Mucosa of stomach (tissue), 1 donor: Measurements from ENCODE around the gene CXCL8.

Source experiments
- H3K27me3 ChIP-seq: one replicate; pipeline ENCODE4 v1.7.0; 2013; ENCODE audit warnings: mild to moderate bottlenecking, low read length; ENCODE audit not compliant: control insufficient read depth, insufficient read depth
- H3K36me3 ChIP-seq: one replicate; pipeline ENCODE4 v1.7.0; 2013; ENCODE audit warnings: low read length; ENCODE audit not compliant: control insufficient read depth, insufficient read depth
- H3K4me1 ChIP-seq: one replicate; pipeline ENCODE4 v1.7.0; 2013; ENCODE audit warnings: mild to moderate bottlenecking, low read length; ENCODE audit not compliant: control insufficient read depth, insufficient read depth
- H3K4me3 ChIP-seq: one replicate; pipeline ENCODE4 v1.7.0; 2013; ENCODE audit warnings: low read length
- H3K9ac ChIP-seq: one replicate; pipeline ENCODE4 v1.7.0; 2013; ENCODE audit warnings: mild to moderate bottlenecking, low read length, moderate library complexity
- H3K9me3 ChIP-seq: one replicate; pipeline ENCODE4 v1.7.0; 2013; ENCODE audit warnings: mild to moderate bottlenecking, low read length, moderate library complexity; ENCODE audit not compliant: control insufficient read depth
- donor health status: Pancreatic carcinoma.

CXCL8 gene

GRCh38 chr4:73723023-73723422 is 17.3 kb upstream of the CXCL8 start:
- no peaks in the 10 kb centered on the region for H3K27me3 ChIP-seq
- H3K36me3 ChIP-seq, result no peaks in the 10 kb centered on the region

DNA sequence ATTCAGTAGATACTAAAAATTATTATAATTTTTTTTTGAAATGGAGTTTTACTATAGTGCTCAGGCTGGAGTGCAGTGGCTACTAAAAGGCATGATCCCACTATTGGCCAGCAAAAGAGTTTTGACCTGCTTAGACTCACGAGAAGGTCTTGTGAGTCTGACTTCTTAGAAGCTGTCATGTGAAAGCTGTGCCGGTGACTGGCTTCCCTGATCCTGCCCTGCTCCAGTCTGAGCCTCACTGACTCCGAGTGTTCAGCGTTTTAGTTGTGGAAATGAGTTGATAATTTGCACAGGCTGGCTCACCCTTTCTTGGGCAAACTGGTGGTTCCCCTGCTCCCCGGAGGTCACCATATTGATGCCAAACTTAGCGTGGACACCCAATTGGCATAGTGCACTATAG is 16.4 kb upstream of the CXCL8 start:
- no peaks in the 10 kb centered on the region for H3K4me1 ChIP-seq
- H3K36me3 ChIP-seq, result no peaks in the 10 kb centered on the region
- H3K9ac ChIP-seq, result no peak overlapping the region
- H3K9me3 ChIP-seq, result no peaks in the 10 kb centered on the region
- H3K4me3 ChIP-seq, result no peak overlapping the region
- no peaks in the 10 kb centered on the region for H3K27me3 ChIP-seq

More at GRCh38 chr4:73723023-73723422, 17.3 kb upstream of the CXCL8 start:
- no peak overlapping the region for H3K4me3 ChIP-seq
- H3K9ac ChIP-seq, result no peak overlapping the region
- H3K9me3 ChIP-seq, result no peaks in the 10 kb centered on the region
- H3K4me1 ChIP-seq, result no peaks in the 10 kb centered on the region

GRCh38 chr4:73725510-73725909 is 14.9 kb upstream of the CXCL8 start:
- no peak overlapping the region for H3K9ac ChIP-seq
- no peaks in the 10 kb centered on the region for H3K4me1 ChIP-seq
- no peaks in the 10 kb centered on the region for H3K36me3 ChIP-seq
- no peaks in the 10 kb centered on the region for H3K9me3 ChIP-seq
- H3K27me3 ChIP-seq, result no peaks in the 10 kb centered on the region
- no peak overlapping the region for H3K4me3 ChIP-seq

GRCh38 chr4:73725985-73726384 is 14.4 kb upstream of the CXCL8 start:
- Histone ChIP-seq H3K9ac (no peak overlapping the region), H3K36me3 (no peaks in the 10 kb centered on the region), H3K4me1 (no peaks in the 10 kb centered on the region), H3K27me3 (no peaks in the 10 kb centered on the region), H3K9me3 (no peaks in the 10 kb centered on the region), H3K4me3 (no peak overlapping the region)

DNA sequence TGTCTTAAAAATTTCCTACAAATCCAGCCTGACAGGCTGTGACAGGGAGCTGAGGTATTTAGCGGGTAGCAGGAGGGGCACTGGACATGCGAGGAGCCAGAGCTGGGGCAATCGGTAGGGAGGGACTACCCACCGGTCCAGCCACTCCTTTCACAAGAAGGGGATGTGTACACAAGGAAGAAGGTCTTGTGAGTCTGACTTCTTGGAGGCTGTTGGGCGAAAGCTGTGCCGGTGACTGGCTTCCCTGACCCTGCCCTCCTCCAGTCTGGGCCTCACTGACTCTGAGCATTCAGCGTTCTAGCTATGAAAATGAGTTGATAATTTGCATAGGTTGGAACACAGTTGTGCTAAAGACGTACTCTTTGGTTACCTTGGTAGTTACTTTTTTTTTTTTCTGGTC is 12.7 kb upstream of the CXCL8 start:
- no peaks in the 10 kb centered on the region for H3K36me3 ChIP-seq
- H3K4me3 ChIP-seq, result no peak overlapping the region
- no peak overlapping the region for H3K9ac ChIP-seq
- no peaks in the 10 kb centered on the region for H3K27me3 ChIP-seq
- H3K9me3 ChIP-seq, result no peaks in the 10 kb centered on the region
- H3K4me1 ChIP-seq, result no peaks in the 10 kb centered on the region

DNA sequence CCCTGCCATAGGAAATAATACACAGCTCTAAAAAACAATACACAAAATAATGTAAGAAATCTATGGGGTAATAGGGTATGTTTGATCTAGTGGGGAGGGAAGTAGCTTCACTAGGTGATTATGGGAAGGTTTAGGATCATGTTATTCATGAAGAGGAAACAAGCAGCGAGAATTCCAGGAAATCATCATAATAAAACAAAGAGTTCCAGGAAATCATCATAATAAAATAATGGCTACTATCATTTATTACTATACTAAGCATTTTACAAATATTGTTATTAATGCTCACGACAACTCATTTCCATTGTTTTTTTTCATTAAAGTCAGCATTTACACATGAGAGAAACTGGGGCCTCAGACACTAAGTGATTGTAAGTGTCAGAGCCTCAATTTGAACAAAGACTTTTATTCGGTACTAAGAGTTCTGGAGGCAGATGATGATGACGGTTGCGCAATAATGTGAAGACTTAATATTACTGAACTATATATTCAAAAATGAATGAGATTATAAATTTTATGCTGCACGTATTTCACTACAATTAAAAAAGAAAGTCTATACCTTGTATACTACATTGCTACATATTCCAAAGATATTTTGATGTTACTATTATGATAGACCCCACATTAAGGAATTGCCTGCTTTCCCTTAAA is 12.2 kb upstream of the CXCL8 start:
- Histone ChIP-seq H3K36me3 (no peaks in the 10 kb centered on the region), H3K27me3 (no peaks in the 10 kb centered on the region), H3K4me1 (no peaks in the 10 kb centered on the region), H3K4me3 (no peak overlapping the region), H3K9ac (no peak overlapping the region), H3K9me3 (no peaks in the 10 kb centered on the region)

DNA sequence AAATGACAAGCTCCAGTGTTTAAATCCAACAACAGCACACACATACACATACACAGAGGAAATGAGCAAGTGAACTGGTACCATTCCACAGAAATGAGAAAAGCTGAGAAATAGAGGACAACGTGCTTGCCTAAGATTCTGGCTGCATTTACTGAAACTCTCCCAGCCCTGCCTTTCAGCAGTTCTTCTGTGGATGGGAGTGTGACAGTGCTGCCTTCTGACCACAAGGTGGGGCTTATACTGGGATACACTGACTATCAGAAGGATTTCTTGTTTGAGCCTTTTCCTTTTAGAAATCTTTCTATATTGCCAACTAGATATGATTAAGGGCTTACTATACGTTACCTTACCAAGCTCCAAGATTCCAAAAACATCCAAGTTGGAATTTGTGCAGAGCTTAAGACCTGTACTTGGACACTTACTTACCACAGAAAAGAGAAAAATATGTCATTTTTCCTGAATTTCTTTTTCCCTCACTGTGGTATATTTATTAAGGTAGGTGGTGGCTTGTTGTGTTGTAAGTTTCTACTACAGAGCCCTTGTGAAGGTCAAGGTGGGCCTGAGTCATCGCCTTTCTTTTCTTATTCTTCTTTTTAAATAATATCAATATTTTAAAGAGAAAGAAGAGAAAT is 10.7 kb upstream of the CXCL8 start:
- Histone ChIP-seq H3K36me3 (no peaks in the 10 kb centered on the region), H3K4me3 (no peak overlapping the region), H3K9ac (no peak overlapping the region), H3K9me3 (no peaks in the 10 kb centered on the region), H3K27me3 (no peaks in the 10 kb centered on the region), H3K4me1 (no peaks in the 10 kb centered on the region)

- no peaks in the 10 kb centered on the region for H3K9me3 ChIP-seq
- H3K36me3 ChIP-seq, result no peaks in the 10 kb centered on the region
- no peaks in the 10 kb centered on the region for H3K27me3 ChIP-seq
- no peak overlapping the region for H3K9ac ChIP-seq
- H3K4me3 ChIP-seq, result no peak overlapping the region
- no peaks in the 10 kb centered on the region for H3K4me1 ChIP-seq
Measured at GRCh38 chr4:73730292-73730691, 10.1 kb upstream of the CXCL8 start.

GRCh38 chr4:73730867-73731266 is 9.5 kb upstream of the CXCL8 start:
- Histone ChIP-seq H3K9ac (no peak overlapping the region), H3K27me3 (no peaks in the 10 kb centered on the region), H3K36me3 (no peaks in the 10 kb centered on the region), H3K4me1 (no peaks in the 10 kb centered on the region), H3K4me3 (no peak overlapping the region), H3K9me3 (no peaks in the 10 kb centered on the region)

DNA sequence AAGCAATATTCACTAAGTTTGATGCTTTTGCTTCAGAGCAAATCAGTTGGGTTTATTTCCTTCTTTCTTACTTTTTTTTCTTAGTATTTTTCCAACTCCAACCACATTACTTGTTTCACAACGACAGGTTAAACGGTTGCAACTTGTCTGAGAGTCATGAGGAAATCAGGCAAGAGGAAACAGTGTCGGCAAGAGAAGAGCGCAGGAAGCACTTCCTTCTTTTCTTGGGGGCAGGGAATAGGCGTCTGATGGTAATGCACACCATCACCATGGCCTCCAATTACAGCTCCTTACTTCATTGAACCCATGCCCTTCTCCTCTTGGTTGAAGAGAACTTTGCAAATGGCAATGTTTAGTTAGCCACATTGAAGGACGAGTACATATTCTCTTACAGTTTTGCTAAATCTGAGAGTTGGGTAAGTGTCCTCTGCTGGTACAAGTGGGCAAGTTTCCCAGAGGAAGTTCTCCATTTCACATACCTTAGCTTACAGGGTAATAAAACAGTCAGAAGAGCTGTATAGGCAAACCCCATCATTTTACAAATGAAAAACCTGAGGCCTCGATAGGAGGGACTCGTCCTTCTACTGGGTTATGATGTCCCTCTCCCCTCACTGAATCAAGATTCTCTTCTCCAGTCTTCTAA is 8.3 kb upstream of the CXCL8 start:
- H3K27me3 ChIP-seq, result no peaks in the 10 kb centered on the region
- no peak overlapping the region for H3K4me3 ChIP-seq
- H3K36me3 ChIP-seq, result no peaks in the 10 kb centered on the region
- no peak overlapping the region for H3K9ac ChIP-seq
- no peaks in the 10 kb centered on the region for H3K4me1 ChIP-seq
- no peaks in the 10 kb centered on the region for H3K9me3 ChIP-seq

DNA sequence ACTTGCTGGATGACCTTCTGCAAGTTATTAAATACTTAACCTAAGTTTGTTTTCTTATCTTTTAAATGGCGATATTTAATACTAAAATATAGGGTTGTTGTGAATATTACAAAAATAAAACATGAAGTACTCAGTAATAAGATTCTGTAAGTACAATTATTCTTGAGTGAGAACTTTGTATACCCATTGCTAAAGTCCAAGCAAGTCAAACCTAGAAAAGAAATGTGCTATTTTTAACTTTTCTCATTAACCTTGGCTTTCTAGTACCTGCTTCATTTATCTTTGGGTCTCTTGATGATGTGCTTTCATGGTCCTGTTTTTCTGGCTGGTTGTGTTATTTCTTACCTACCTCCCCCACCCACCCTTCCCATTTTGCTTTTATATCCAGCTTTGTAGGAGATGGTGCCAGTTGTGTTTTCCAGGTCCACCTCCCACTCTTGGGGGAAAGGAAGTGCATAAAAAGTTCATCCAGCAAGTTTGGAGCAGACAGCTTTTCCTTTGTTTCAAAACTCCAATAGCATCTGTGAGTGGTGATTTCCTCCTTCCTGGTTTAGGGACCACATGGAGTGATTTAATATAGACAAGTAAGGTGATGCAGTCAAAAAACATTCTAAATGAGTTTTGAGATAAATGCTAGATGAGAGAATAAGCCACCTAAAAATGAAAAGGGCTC is 7.5 kb upstream of the CXCL8 start:
- no peaks in the 10 kb centered on the region for H3K9me3 ChIP-seq
- no peaks in the 10 kb centered on the region for H3K4me1 ChIP-seq
- H3K27me3 ChIP-seq, result no peaks in the 10 kb centered on the region
- H3K36me3 ChIP-seq, result no peaks in the 10 kb centered on the region
- no peak overlapping the region for H3K9ac ChIP-seq
- no peak overlapping the region for H3K4me3 ChIP-seq

DNA sequence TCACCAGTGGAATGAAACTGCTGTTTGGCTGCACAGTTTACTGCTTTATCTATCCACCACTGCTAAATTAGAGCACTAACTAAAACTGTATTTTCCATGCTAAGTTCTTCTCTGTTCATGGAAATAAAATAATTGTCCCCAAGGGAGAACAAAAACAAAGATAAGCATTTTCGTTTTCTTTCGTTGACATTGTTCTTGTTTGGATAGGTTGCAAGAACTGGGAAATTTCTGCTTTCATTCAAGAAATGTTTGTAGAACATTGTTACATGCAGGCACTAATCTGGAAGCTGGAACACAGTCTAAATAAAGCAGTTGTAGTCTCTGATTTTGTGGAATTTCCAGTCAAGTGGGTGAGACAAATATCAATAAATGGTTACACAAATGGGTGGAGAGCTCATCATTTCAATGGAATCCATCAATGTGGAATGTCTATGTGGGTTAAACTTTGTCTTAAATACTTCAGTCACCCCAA is 5.8 kb upstream of the CXCL8 start:
- H3K9me3 ChIP-seq, result no peaks in the 10 kb centered on the region
- no peaks in the 10 kb centered on the region for H3K27me3 ChIP-seq
- H3K36me3 ChIP-seq, result no peaks in the 10 kb centered on the region
- H3K9ac ChIP-seq, result no peak overlapping the region
- H3K4me3 ChIP-seq, result no peak overlapping the region
- no peaks in the 10 kb centered on the region for H3K4me1 ChIP-seq
